K562 (cell line): ENCODE results near the gene PPCDC.

Experiments used
- CREM ChIP-seq: IDR thresholded peaks from 2 replicates; pipeline ENCODE4 v1.6.1; 2014; ENCODE audit warnings: antibody characterized with exemption, low read depth
- EP300 ChIP-seq: IDR thresholded peaks from 2 replicates; pipeline ENCODE4 v1.6.1; 2012; ENCODE audit warnings: low read length, improper control_type of control experiment
- HNRNPUL1 ChIP-seq: fragments of 200-400 bp; formaldehyde crosslinking; IDR thresholded peaks from 2 replicates; pipeline ENCODE4 v1.6.1; 2017; ENCODE audit warnings: low read length
- JUND ChIP-seq, 2 experiments: IDR thresholded peaks; 2 replicates in 1 of 2; 3 replicates in 1 of 2; pipeline ENCODE4 v1.6.1; 2011; ENCODE audit warnings: borderline replicate concordance in 2 of 2, low read depth in 2 of 2, low read length in 2 of 2, improper control_type of control experiment in 1 of 2, missing biosample characterization in 1 of 2, missing genetic modification characterization in 1 of 2, missing genetic modification reagents in 1 of 2
- KAT8 ChIP-seq: fragments of 450-650 bp; IDR thresholded peaks from 2 replicates; pipeline ENCODE4 v1.6.1; 2016; ENCODE audit warnings: low read depth, mild to moderate bottlenecking
- MBD2 ChIP-seq: sonication (generic); IDR thresholded peaks from 2 replicates; pipeline ENCODE4 v1.6.1; 2016; ENCODE audit warnings: low read depth, borderline replicate concordance
- MTA3 ChIP-seq: fragments of 450-650 bp; formaldehyde crosslinking; IDR thresholded peaks from 2 replicates; pipeline ENCODE4 v1.6.1; 2017; ENCODE audit warnings: mild to moderate bottlenecking, borderline replicate concordance
- PHF21A ChIP-seq: fragments of 450-650 bp; IDR thresholded peaks from 2 replicates; pipeline ENCODE4 v1.6.1; 2017; ENCODE audit warnings: low read depth, borderline replicate concordance
- POLR2AphosphoS2 ChIP-seq: IDR thresholded peaks from 2 replicates; pipeline ENCODE4 v1.6.1; 2012; ENCODE audit warnings: low read length, improper control_type of control experiment
- TCF7L2 ChIP-seq: fragments of 150-350 bp; IDR thresholded peaks from 2 replicates; pipeline ENCODE4 v1.6.1; 2016; ENCODE audit warnings: low read depth, mild to moderate bottlenecking, low read length, moderate library complexity

DNA sequence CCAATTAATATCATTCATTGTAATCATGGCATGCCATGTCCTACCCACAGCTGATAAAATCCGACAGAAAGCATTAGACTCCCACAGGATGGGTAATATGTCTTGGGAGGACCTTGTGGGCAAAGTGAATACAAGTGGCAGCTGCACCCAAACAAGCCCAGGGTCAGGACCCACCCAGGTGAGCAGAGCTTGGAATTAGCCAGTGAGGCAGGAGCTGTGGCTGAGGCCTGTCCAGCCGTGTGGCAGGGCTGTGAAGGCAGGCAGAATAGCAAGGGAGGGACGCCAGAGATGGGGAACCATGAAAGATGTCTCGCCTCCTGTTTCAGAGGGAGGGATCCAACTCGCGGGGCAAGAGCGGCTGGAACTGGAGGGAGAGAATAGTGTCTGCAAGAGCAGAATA lies 74.5 kb downstream of the PPCDC start:
- TF ChIP-seq EP300, result no peak
- TF ChIP-seq KAT8, result no peak
- TF ChIP-seq PHF21A, result no peak
- TF ChIP-seq JUND (IDR thresholded peaks at IDR 0.05; ENCODE audit: borderline replicate concordance, low read depth, low read length), result no peak
- no peak for TF ChIP-seq JUND (tag; IDR thresholded peaks at IDR 0.05; ENCODE audit: borderline replicate concordance, low read depth, low read length)
- no peak for TF ChIP-seq CREM
- TF ChIP-seq POLR2AphosphoS2, result no peak
- no peak for TF ChIP-seq MTA3
- TF ChIP-seq TCF7L2, result no peak
- no peak for TF ChIP-seq MBD2
- TF ChIP-seq HNRNPUL1, result no peak
